ENCODE data around the gene COL3A1.

COL3A1 gene

GRCh38 chr2:188956961-188957360 lies 17.2 kb upstream of the COL3A1 start:
- no peaks in the 10 kb centered on the region for H3K4me1 ChIP-seq (ENCODE audit: control insufficient read depth in 5 of 5, insufficient read depth in 5 of 5, low read length in 5 of 5)
- no peak overlapping the region for H3K9ac ChIP-seq (ENCODE audit: low read length in 5 of 5)
- no peak overlapping the region for H3K4me3 ChIP-seq (ENCODE audit: low read depth in 1 of 5, low read length in 5 of 5)
- H3K27ac ChIP-seq (ENCODE audit: low read depth, low read length) = peak overlapping the region; percentile 15
- H3K9me3 ChIP-seq (ENCODE audit: control insufficient read depth in 5 of 5, low read length in 5 of 5) = no peaks in the 10 kb centered on the region
- H3K27me3 ChIP-seq (ENCODE audit: control insufficient read depth in 5 of 5, insufficient read depth in 4 of 5, low read length in 5 of 5) = no peaks in the 10 kb centered on the region
- H3K36me3 ChIP-seq (ENCODE audit: control insufficient read depth in 5 of 5, insufficient read depth in 5 of 5, low read length in 5 of 5) = no peaks in the 10 kb centered on the region

GRCh38 chr2:188957646-188958045 lies 16.5 kb upstream of the COL3A1 start:
- Histone ChIP-seq H3K9ac (ENCODE audit: low read length in 5 of 5) (no peak overlapping the region), H3K4me3 (ENCODE audit: low read depth in 1 of 5, low read length in 5 of 5) (no peak overlapping the region), H3K36me3 (ENCODE audit: control insufficient read depth in 5 of 5, insufficient read depth in 5 of 5, low read length in 5 of 5) (no peaks in the 10 kb centered on the region), H3K27ac (ENCODE audit: low read depth, low read length) (no peak overlapping the region), H3K27me3 (ENCODE audit: control insufficient read depth in 5 of 5, insufficient read depth in 4 of 5, low read length in 5 of 5) (no peaks in the 10 kb centered on the region), H3K9me3 (ENCODE audit: control insufficient read depth in 5 of 5, low read length in 5 of 5) (no peaks in the 10 kb centered on the region), H3K4me1 (ENCODE audit: control insufficient read depth in 5 of 5, insufficient read depth in 5 of 5, low read length in 5 of 5) (no peaks in the 10 kb centered on the region)

- Histone ChIP-seq H3K27me3 (ENCODE audit: control insufficient read depth in 5 of 5, insufficient read depth in 4 of 5, low read length in 5 of 5) (no peaks in the 10 kb centered on the region), H3K9ac (ENCODE audit: low read length in 5 of 5) (peak overlapping the region in 2 of 5 donors; percentile 30 to 60), H3K36me3 (ENCODE audit: control insufficient read depth in 5 of 5, insufficient read depth in 5 of 5, low read length in 5 of 5) (no peaks in the 10 kb centered on the region), H3K4me1 (ENCODE audit: control insufficient read depth in 5 of 5, insufficient read depth in 5 of 5, low read length in 5 of 5) (peaks cover 1 to 42% (median 16%) of the 10 kb centered on the region in 5 donors), H3K4me3 (ENCODE audit: low read depth in 1 of 5, low read length in 5 of 5) (peak overlapping the region in 1 of 5 donors; percentile 33), H3K9me3 (ENCODE audit: control insufficient read depth in 5 of 5, low read length in 5 of 5) (no peaks in the 10 kb centered on the region), H3K27ac (ENCODE audit: low read depth, low read length) (peak overlapping the region; percentile 72)
These were observed 10.4 kb upstream of the COL3A1 start for GRCh38 chr2:188963741-188964140.

GRCh38 chr2:188964976-188965546 lies 9.1 kb upstream of the COL3A1 start:
- H3K9ac ChIP-seq (ENCODE audit: low read length in 5 of 5) = peak overlapping the region in 1 of 5 donors; percentile 66
- H3K36me3 ChIP-seq (ENCODE audit: control insufficient read depth in 5 of 5, insufficient read depth in 5 of 5, low read length in 5 of 5) = no peaks in the 10 kb centered on the region
- H3K27ac ChIP-seq (ENCODE audit: low read depth, low read length) = peak overlapping the region; percentile 72

GRCh38 chr2:188965563-188965962 lies 8.6 kb upstream of the COL3A1 start:
- H3K9me3 ChIP-seq (ENCODE audit: control insufficient read depth in 5 of 5, low read length in 5 of 5) = no peaks in the 10 kb centered on the region
- peaks cover 3 to 51% (median 19%) of the 10 kb centered on the region in 5 donors for H3K4me1 ChIP-seq (ENCODE audit: control insufficient read depth in 5 of 5, insufficient read depth in 5 of 5, low read length in 5 of 5)
- no peak overlapping the region for H3K4me3 ChIP-seq (ENCODE audit: low read depth in 1 of 5, low read length in 5 of 5)
- no peaks in the 10 kb centered on the region for H3K27me3 ChIP-seq (ENCODE audit: control insufficient read depth in 5 of 5, insufficient read depth in 4 of 5, low read length in 5 of 5)
- H3K27ac ChIP-seq (ENCODE audit: low read depth, low read length) = peak overlapping the region; percentile 72
- no peaks in the 10 kb centered on the region for H3K36me3 ChIP-seq (ENCODE audit: control insufficient read depth in 5 of 5, insufficient read depth in 5 of 5, low read length in 5 of 5)
- peak overlapping the region in 1 of 5 donors; percentile 66 for H3K9ac ChIP-seq (ENCODE audit: low read length in 5 of 5)

More at GRCh38 chr2:188964976-188965546, 9.1 kb upstream of the COL3A1 start:
- Histone ChIP-seq H3K4me3 (ENCODE audit: low read depth in 1 of 5, low read length in 5 of 5) (no peak overlapping the region), H3K27me3 (ENCODE audit: control insufficient read depth in 5 of 5, insufficient read depth in 4 of 5, low read length in 5 of 5) (no peaks in the 10 kb centered on the region), H3K9me3 (ENCODE audit: control insufficient read depth in 5 of 5, low read length in 5 of 5) (no peaks in the 10 kb centered on the region), H3K4me1 (ENCODE audit: control insufficient read depth in 5 of 5, insufficient read depth in 5 of 5, low read length in 5 of 5) (peaks cover 3 to 49% (median 19%) of the 10 kb centered on the region in 5 donors)

- Histone ChIP-seq H3K4me3 (ENCODE audit: low read depth in 1 of 5, low read length in 5 of 5) (no peak overlapping the region), H3K36me3 (ENCODE audit: control insufficient read depth in 5 of 5, insufficient read depth in 5 of 5, low read length in 5 of 5) (no peaks in the 10 kb centered on the region), H3K9ac (ENCODE audit: low read length in 5 of 5) (peak overlapping the region in 1 of 5 donors; percentile 66), H3K27me3 (ENCODE audit: control insufficient read depth in 5 of 5, insufficient read depth in 4 of 5, low read length in 5 of 5) (no peaks in the 10 kb centered on the region), H3K9me3 (ENCODE audit: control insufficient read depth in 5 of 5, low read length in 5 of 5) (no peaks in the 10 kb centered on the region), H3K27ac (ENCODE audit: low read depth, low read length) (peak overlapping the region; percentile 72), H3K4me1 (ENCODE audit: control insufficient read depth in 5 of 5, insufficient read depth in 5 of 5, low read length in 5 of 5) (peaks cover 3 to 51% (median 20%) of the 10 kb centered on the region in 5 donors)
These were observed 8.0 kb upstream of the COL3A1 start for GRCh38 chr2:188966079-188966571.

GRCh38 chr2:188966728-188967440 lies 7.3 kb upstream of the COL3A1 start:
- Histone ChIP-seq H3K4me1 (ENCODE audit: control insufficient read depth in 5 of 5, insufficient read depth in 5 of 5, low read length in 5 of 5) (peaks cover 3 to 56% (median 27%) of the 10 kb centered on the region in 5 donors), H3K4me3 (ENCODE audit: low read depth in 1 of 5, low read length in 5 of 5) (no peak overlapping the region), H3K27ac (ENCODE audit: low read depth, low read length) (peak overlapping the region; percentile 72), H3K9ac (ENCODE audit: low read length in 5 of 5) (peak overlapping the region in 1 of 5 donors; percentile 66), H3K9me3 (ENCODE audit: control insufficient read depth in 5 of 5, low read length in 5 of 5) (no peaks in the 10 kb centered on the region), H3K27me3 (ENCODE audit: control insufficient read depth in 5 of 5, insufficient read depth in 4 of 5, low read length in 5 of 5) (no peaks in the 10 kb centered on the region), H3K36me3 (ENCODE audit: control insufficient read depth in 5 of 5, insufficient read depth in 5 of 5, low read length in 5 of 5) (no peaks in the 10 kb centered on the region)

- no peaks in the 10 kb centered on the region for H3K9me3 ChIP-seq (ENCODE audit: control insufficient read depth in 5 of 5, low read length in 5 of 5)
- peak overlapping the region; percentile 94 for H3K27ac ChIP-seq (ENCODE audit: low read depth, low read length)
- peaks cover 5 to 58% (median 33%) of the 10 kb centered on the region in 5 donors for H3K4me1 ChIP-seq (ENCODE audit: control insufficient read depth in 5 of 5, insufficient read depth in 5 of 5, low read length in 5 of 5)
- no peaks in the 10 kb centered on the region for H3K36me3 ChIP-seq (ENCODE audit: control insufficient read depth in 5 of 5, insufficient read depth in 5 of 5, low read length in 5 of 5)
- peak overlapping the region in 1 of 5 donors; percentile 68 for H3K9ac ChIP-seq (ENCODE audit: low read length in 5 of 5)
- no peak overlapping the region for H3K4me3 ChIP-seq (ENCODE audit: low read depth in 1 of 5, low read length in 5 of 5)
- no peaks in the 10 kb centered on the region for H3K27me3 ChIP-seq (ENCODE audit: control insufficient read depth in 5 of 5, insufficient read depth in 4 of 5, low read length in 5 of 5)
These were observed 4.9 kb upstream of the COL3A1 start for GRCh38 chr2:188969236-188969635.

- Histone ChIP-seq H3K27me3 (ENCODE audit: control insufficient read depth in 5 of 5, insufficient read depth in 4 of 5, low read length in 5 of 5) (no peaks in the 10 kb centered on the region), H3K36me3 (ENCODE audit: control insufficient read depth in 5 of 5, insufficient read depth in 5 of 5, low read length in 5 of 5) (no peaks in the 10 kb centered on the region), H3K4me1 (ENCODE audit: control insufficient read depth in 5 of 5, insufficient read depth in 5 of 5, low read length in 5 of 5) (peaks cover 5 to 54% (median 33%) of the 10 kb centered on the region in 5 donors), H3K9me3 (ENCODE audit: control insufficient read depth in 5 of 5, low read length in 5 of 5) (no peaks in the 10 kb centered on the region), H3K4me3 (ENCODE audit: low read depth in 1 of 5, low read length in 5 of 5) (peak overlapping the region in 2 of 5 donors; percentile 1 to 33), H3K27ac (ENCODE audit: low read depth, low read length) (peak overlapping the region; percentile 99), H3K9ac (ENCODE audit: low read length in 5 of 5) (peak overlapping the region in 2 of 5 donors; percentile 13 to 68)
These were observed 4.5 kb upstream of the COL3A1 start for GRCh38 chr2:188969651-188970050.

GRCh38 chr2:188970211-188970610 lies 4.0 kb upstream of the COL3A1 start:
- peak overlapping the region in 1 of 5 donors; percentile 68 for H3K9ac ChIP-seq (ENCODE audit: low read length in 5 of 5)
- H3K9me3 ChIP-seq (ENCODE audit: control insufficient read depth in 5 of 5, low read length in 5 of 5) = no peaks in the 10 kb centered on the region
- H3K4me3 ChIP-seq (ENCODE audit: low read depth in 1 of 5, low read length in 5 of 5) = peak overlapping the region in 1 of 5 donors; percentile 33
- H3K36me3 ChIP-seq (ENCODE audit: control insufficient read depth in 5 of 5, insufficient read depth in 5 of 5, low read length in 5 of 5) = no peaks in the 10 kb centered on the region
- H3K27me3 ChIP-seq (ENCODE audit: control insufficient read depth in 5 of 5, insufficient read depth in 4 of 5, low read length in 5 of 5) = no peaks in the 10 kb centered on the region
- H3K4me1 ChIP-seq (ENCODE audit: control insufficient read depth in 5 of 5, insufficient read depth in 5 of 5, low read length in 5 of 5) = peaks cover 5 to 50% (median 33%) of the 10 kb centered on the region in 5 donors
- H3K27ac ChIP-seq (ENCODE audit: low read depth, low read length) = peak overlapping the region; percentile 99
